SK-N-SH treated with all-trans-retinoic acid at 6 μM for 48 hours (cell line): ENCODE measurements around the gene WDR38.

ENCODE experiments used
- PATZ1 ChIP-seq: fragments of 250-450 bp; sonication (Bioruptor Pico); IDR thresholded peaks from 2 replicates; pipeline ENCODE4 v1.8.0; 2020; ENCODE audit warnings: mild to moderate bottlenecking, moderate library complexity, borderline replicate concordance
- RARB ChIP-seq: fragments of 250-450 bp; sonication (Bioruptor Pico); IDR thresholded peaks from 2 replicates; pipeline ENCODE4 v1.8.0; 2021; ENCODE audit warnings: mild to moderate bottlenecking, moderate library complexity
- ZNF565 ChIP-seq: fragments of 450-650 bp; formaldehyde crosslinking; conservative IDR thresholded peaks from 2 replicates; pipeline ENCODE4 v1.5.0; 2020; ENCODE audit warnings: low read depth, mild to moderate bottlenecking, moderate library complexity

GRCh38 chr9:124810663-124811355 lies 42.5 kb upstream of the WDR38 start:
- no peak for TF ChIP-seq PATZ1 (CRISPR knock-in tag)
- TF ChIP-seq RARB (CRISPR knock-in tag): no peak
- TF ChIP-seq ZNF565 (CRISPR knock-in tag): no peak
